Muscle of arm (tissue), 12 donors: Measurements from ENCODE around the gene OTUD5. TPM values are rescaled to one million over a fixed set of nuclear protein-coding genes. Genes with fewer than 3 reads are reported as not detected.

Source experiments
- DNase-seq: peaks from one replicate; pipeline ENCODE4 v3.0.0-alpha.2; 2013
- polyA plus RNA-seq, 12 donors: library from polyadenylated mRNA; unstranded; fragments of 120-200 nt; gene quantifications; one replicate each; pipeline ENCODE4 v1.2.1, GENCODE V29; 2013; ENCODE audit not compliant: insufficient read length in 12 of 12

Gene OTUD5
- polyA plus RNA-seq, 12 donors: 30.6 to 57.7 (median 35.2) TPM; not detected in 1

- DNase-seq: no peak
Measured at GRCh38 chrX:48974574-48974973, 17.2 kb upstream of the OTUD5 start.

GRCh38 chrX:48974033-48974432, 16.6 kb upstream of the OTUD5 start:
- DNase-seq: no peak

GRCh38 chrX:48972220-48973164, 15.1 kb upstream of the OTUD5 start:
- DNase-seq: no peak

GRCh38 chrX:48971249-48972219, 14.1 kb upstream of the OTUD5 start, which contains the start of gene KCND1:
Gene KCND1 (minus strand): TSS chrX:48971844. CDS start chrX:48970271, 1,573 bp downstream.
- DNase-seq: peak; percentile 31

GRCh38 chrX:48969471-48969870, 12.1 kb upstream of the OTUD5 start:
- DNase-seq: no peak

GRCh38 chrX:48968377-48968776, 11.0 kb upstream of the OTUD5 start:
- no peak for DNase-seq

- DNase-seq: no peak
Measured at GRCh38 chrX:48966796-48967579, 9.6 kb upstream of the OTUD5 start.

GRCh38 chrX:48965959-48966358, 8.6 kb upstream of the OTUD5 start:
- no peak for DNase-seq

GRCh38 chrX:48961585-48962091, 4.2 kb upstream of the OTUD5 start:
- DNase-seq: no peak

GRCh38 chrX:48960291-48960690, 2.9 kb upstream of the OTUD5 start:
- DNase-seq: no peak

GRCh38 chrX:48958635-48959094, 1.3 kb upstream of the OTUD5 start:
- no peak for DNase-seq

- peak; percentile 96 for DNase-seq
Measured at GRCh38 chrX:48957827-48958634, 624 bp upstream of the OTUD5 start.

GRCh38 chrX:48956728-48957414, 536 bp downstream of the OTUD5 start:
- DNase-seq: no peak

- no peak for DNase-seq
Measured at GRCh38 chrX:48948589-48948988, 8.8 kb downstream of the OTUD5 start.

- peak; percentile 25 for DNase-seq
Measured at GRCh38 chrX:48945517-48946348, 11.7 kb downstream of the OTUD5 start.

- no peak for DNase-seq
Measured at GRCh38 chrX:48942895-48943294, 14.5 kb downstream of the OTUD5 start.

GRCh38 chrX:48940404-48940955, 16.9 kb downstream of the OTUD5 start:
- DNase-seq: no peak

- no peak for DNase-seq
Measured at GRCh38 chrX:48939524-48940228, 17.7 kb downstream of the OTUD5 start.
